ENCODE measurements around the gene APOM.

Gene APOM

GRCh38 chr6:31691564-31692108 lies 35.9 kb downstream of the APOM start:
- TF ChIP-seq BACH2 (CRISPR knock-in tag; IDR thresholded peaks at IDR 0.05; ENCODE audit: borderline replicate concordance) (no peak), SNAI2 (CRISPR knock-in tag; IDR thresholded peaks at IDR 0.05) (no peak), ESRRG (CRISPR knock-in tag; IDR thresholded peaks at IDR 0.05) (no peak), ARNTL (CRISPR knock-in tag; IDR thresholded peaks at IDR 0.05; ENCODE audit: borderline replicate concordance, low read depth) (no peak), OSR1 (CRISPR knock-in tag; IDR thresholded peaks at IDR 0.05) (no peak), ZNF70 (CRISPR knock-in tag; IDR thresholded peaks at IDR 0.05) (no peak), CSDC2 (CRISPR knock-in tag; IDR thresholded peaks at IDR 0.05) (no peak), TOX (CRISPR knock-in tag; IDR thresholded peaks at IDR 0.05; ENCODE audit: borderline replicate concordance) (no peak), ZNF8 (CRISPR knock-in tag; IDR thresholded peaks at IDR 0.05) (no peak), CREB5 (CRISPR knock-in tag; IDR thresholded peaks at IDR 0.05; ENCODE audit: low read depth) (no peak), PPARA (CRISPR knock-in tag; IDR thresholded peaks at IDR 0.05; ENCODE audit: borderline replicate concordance) (no peak), ZFP3 (CRISPR knock-in tag; IDR thresholded peaks at IDR 0.05) (no peak), CSRNP3 (CRISPR knock-in tag; IDR thresholded peaks at IDR 0.05) (no peak), ISL1 (CRISPR knock-in tag; IDR thresholded peaks at IDR 0.05) (no peak), PATZ1 (CRISPR knock-in tag; IDR thresholded peaks at IDR 0.05; ENCODE audit: borderline replicate concordance) (no peak), RARB (CRISPR knock-in tag; IDR thresholded peaks at IDR 0.05) (no peak), ZNF565 (CRISPR knock-in tag; conservative IDR thresholded peaks at IDR 0.05; ENCODE audit: low read depth) (no peak), GLIS3 (CRISPR knock-in tag; IDR thresholded peaks at IDR 0.05) (no peak)
- no peak for ATAC-seq

DNA sequence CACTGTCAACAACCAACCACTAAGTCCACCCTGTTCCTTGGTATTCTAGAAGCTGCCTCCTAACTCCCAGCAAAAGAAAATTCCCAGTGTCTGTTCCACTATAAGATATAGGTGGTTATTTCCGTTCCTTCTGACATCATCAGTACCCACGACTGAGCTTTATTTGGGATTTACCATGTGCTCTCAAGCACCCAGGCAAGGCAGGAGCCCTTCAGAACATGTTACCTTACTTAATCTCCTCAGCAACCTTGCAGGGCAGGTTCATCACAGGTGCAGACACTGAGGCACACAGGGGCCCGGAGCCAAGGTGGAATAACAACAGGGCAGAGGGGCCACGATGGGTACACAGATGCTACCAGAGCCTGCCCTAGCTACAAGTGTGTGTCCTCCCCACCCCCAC lies 36.7 kb downstream of the APOM start:
- ATAC-seq: no peak
- TF ChIP-seq CREB5 (CRISPR knock-in tag; IDR thresholded peaks at IDR 0.05; ENCODE audit: low read depth) (no peak), ZFP30 (CRISPR knock-in tag; IDR thresholded peaks at IDR 0.05) (no peak)

GRCh38 chr6:31692886-31693285 lies 37.2 kb downstream of the APOM start:
- TF ChIP-seq SNAI2 (CRISPR knock-in tag; IDR thresholded peaks at IDR 0.05) (no peak), OSR1 (CRISPR knock-in tag; IDR thresholded peaks at IDR 0.05) (no peak)
- TF ChIP-seq, protein P1, sequence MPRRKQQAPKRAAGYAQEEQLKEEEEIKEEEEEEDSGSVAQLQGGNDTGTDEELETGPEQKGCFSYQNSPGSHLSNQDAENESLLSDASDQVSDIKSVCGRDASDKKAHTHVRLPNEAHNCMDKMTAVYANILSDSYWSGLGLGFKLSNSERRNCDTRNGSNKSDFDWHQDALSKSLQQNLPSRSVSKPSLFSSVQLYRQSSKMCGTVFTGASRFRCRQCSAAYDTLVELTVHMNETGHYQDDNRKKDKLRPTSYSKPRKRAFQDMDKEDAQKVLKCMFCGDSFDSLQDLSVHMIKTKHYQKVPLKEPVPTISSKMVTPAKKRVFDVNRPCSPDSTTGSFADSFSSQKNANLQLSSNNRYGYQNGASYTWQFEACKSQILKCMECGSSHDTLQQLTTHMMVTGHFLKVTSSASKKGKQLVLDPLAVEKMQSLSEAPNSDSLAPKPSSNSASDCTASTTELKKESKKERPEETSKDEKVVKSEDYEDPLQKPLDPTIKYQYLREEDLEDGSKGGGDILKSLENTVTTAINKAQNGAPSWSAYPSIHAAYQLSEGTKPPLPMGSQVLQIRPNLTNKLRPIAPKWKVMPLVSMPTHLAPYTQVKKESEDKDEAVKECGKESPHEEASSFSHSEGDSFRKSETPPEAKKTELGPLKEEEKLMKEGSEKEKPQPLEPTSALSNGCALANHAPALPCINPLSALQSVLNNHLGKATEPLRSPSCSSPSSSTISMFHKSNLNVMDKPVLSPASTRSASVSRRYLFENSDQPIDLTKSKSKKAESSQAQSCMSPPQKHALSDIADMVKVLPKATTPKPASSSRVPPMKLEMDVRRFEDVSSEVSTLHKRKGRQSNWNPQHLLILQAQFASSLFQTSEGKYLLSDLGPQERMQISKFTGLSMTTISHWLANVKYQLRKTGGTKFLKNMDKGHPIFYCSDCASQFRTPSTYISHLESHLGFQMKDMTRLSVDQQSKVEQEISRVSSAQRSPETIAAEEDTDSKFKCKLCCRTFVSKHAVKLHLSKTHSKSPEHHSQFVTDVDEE (CRISPR knock-in tag; IDR thresholded peaks at IDR 0.05): no peak
- ATAC-seq: no peak

DNA sequence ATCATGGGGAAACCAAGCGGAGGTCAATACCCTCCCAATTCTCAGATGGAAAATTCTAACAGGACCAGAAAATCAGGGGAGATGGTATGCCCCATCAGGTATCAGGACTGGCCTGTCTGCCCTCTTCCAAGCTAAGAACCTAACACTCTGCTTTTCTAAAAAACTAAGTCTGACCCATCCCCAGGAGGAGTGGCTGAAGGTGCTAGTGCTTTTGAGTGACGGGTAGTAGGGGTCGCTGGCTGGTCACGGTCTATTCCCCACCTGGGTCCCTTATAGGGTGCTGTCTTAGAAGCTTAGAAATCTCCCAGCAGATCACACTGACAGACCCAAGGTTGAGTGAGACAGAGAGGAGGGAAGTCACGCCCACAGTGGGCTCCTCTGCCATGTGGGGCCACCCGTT lies 37.8 kb downstream of the APOM start:
- no peak for ATAC-seq
- TF ChIP-seq ZC3H10 (CRISPR knock-in tag; IDR thresholded peaks at IDR 0.05): no peak
- no peak for TF ChIP-seq ARNTL (CRISPR knock-in tag; IDR thresholded peaks at IDR 0.05; ENCODE audit: borderline replicate concordance, low read depth)
- TF ChIP-seq PPARA (CRISPR knock-in tag; IDR thresholded peaks at IDR 0.05; ENCODE audit: borderline replicate concordance): no peak
- TF ChIP-seq ZFP3 (CRISPR knock-in tag; IDR thresholded peaks at IDR 0.05): no peak
- no peak for TF ChIP-seq BACH2 (CRISPR knock-in tag; IDR thresholded peaks at IDR 0.05; ENCODE audit: borderline replicate concordance)
- TF ChIP-seq CSDC2 (CRISPR knock-in tag; IDR thresholded peaks at IDR 0.05): no peak
- no peak for TF ChIP-seq OSR1 (CRISPR knock-in tag; IDR thresholded peaks at IDR 0.05)
- TF ChIP-seq ZFP30 (CRISPR knock-in tag; IDR thresholded peaks at IDR 0.05): no peak
- TF ChIP-seq TCF4 (CRISPR knock-in tag; IDR thresholded peaks at IDR 0.05; ENCODE audit: borderline replicate concordance): no peak
- TF ChIP-seq PATZ1 (CRISPR knock-in tag; IDR thresholded peaks at IDR 0.05; ENCODE audit: borderline replicate concordance): no peak
- TF ChIP-seq, protein P1 (CRISPR knock-in tag; IDR thresholded peaks at IDR 0.05): no peak

All from SK-N-SH treated with all-trans-retinoic acid at 6 μM for 48 hours (cell line).